Stimulated activated CD4-positive, alpha-beta T cell treated with anti-CD3 and anti-CD28 coated beads, TNF-alpha, amount 100 ng/mL, for 24 hours (primary cell): Measurements from ENCODE around the gene TUT4.
A peak's percentile ranks its signal among the peaks of the same experiment; 100 is the strongest.

Experiments
- DNase-seq, 3 experiments: peaks; one replicate each; pipeline ENCODE4 v3.0.0-alpha.2; 2020; ENCODE audit warnings: low read depth in 3 of 3

Gene TUT4

GRCh38 chr1:52404116-52404974 lies 148.5 kb downstream of the TUT4 start, which contains the start of the genes ORC1 and PRPF38A:
Gene ORC1 (minus strand): TSS chr1:52404423. CDS start chr1:52402223, 2,200 bp downstream.
Gene PRPF38A (plus strand): TSS chr1:52404602. CDS start chr1:52404750, 148 bp downstream.
- DNase-seq = peak; percentile 96 to 99 (median 97)

DNA sequence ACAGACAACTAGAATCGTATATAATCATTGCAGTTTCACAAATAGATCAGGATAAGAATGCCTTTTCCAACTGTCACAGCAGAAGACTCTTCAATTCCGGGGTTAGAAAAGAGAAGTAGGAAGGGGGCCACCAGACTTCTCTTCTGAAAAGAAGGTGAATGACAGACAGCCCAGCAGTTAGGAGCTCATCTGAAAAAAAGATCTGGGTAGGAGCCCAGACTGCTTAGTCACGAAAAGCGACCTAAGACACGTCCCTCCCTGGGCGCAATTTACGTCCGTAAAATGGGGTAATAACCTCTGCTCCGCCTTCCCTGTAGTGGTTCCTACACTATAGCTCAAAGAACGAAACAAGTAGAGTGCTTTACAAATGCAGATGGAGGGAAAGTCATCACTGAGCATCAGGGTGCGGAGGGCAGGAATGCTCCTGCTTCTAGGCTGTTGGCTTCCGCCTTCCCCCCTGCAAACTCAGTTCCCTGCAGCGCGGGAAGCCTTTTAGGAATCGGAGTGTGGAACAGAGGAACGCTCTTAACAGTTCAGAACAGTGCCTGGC lies 149.3 kb downstream of the TUT4 start:
- peak; percentile 20 to 43 (median 37) for DNase-seq

- no peak for DNase-seq
Measured at GRCh38 chr1:52402860-52403240, 150.0 kb downstream of the TUT4 start.

GRCh38 chr1:52400131-52400530 lies 152.8 kb downstream of the TUT4 start:
- no peak for DNase-seq

DNA sequence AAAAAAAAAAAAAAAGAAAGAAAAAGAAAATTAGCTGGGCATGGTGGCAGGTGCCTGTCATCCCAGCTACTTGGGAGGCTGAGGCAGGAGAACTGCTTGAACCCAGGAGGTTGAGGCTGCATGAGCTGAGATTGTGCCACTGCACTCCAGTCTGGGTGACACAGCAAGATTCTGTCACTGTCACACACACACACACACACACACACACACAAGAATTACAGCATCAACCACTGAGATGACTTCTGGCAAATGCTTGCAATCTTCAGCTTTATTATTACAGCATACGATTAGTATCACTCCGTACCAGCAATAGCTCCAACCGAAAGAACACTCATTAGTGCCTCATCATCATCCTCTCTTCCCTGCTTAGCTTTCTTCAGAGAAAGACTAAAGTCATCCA lies 153.3 kb downstream of the TUT4 start:
- DNase-seq = no peak

DNA sequence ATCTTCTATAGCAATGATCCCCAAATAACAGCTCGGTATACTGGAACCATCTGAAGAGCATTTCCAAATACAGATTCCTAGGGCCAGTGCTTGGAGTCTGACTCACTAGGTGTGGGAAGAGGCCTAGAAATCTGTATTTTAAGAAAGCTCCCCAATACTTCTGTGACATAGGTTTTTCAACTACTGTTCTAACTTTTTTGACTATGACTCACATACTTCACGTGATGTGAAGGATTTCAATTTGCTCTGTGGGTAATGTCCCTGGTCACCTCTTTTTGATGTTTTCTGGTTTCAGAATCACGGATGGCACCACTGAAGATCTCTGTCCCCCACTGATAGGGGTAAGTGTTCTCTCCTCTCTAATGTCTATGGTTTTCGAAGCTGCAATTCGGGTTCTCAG lies 159.7 kb downstream of the TUT4 start:
- no peak for DNase-seq

DNA sequence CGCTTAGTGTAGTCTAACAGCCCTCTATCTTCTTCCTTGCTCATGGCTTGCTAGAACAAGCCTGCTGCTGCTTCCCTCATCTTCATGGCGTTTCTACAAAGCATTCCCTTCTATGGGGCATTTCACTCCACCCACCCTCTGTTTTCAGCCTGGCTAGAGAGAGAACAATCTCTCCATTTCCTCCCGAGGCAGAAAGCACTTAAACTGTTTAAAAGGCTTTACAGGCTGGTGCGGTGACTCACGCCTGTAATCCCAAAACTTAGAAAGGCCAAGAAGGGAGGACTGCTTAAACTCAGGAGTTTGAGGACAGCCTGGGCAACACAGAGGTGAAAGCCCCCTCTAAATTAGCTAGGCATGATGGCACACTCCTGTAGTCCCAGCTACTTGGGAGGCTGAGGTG lies 166.4 kb downstream of the TUT4 start:
- DNase-seq = no peak

GRCh38 chr1:52385376-52385775 lies 167.5 kb downstream of the TUT4 start:
- no peak for DNase-seq
